Measurements from ENCODE around the gene BAIAP2L1.
A peak's percentile ranks its signal among the peaks of the same experiment; 100 is the strongest.
"Not testable (repeated sequence)": the region's sequence is repeated elsewhere in the genome, so short reads cannot be mapped to it uniquely, and the experiment has no call there.

The BAIAP2L1 gene

GRCh38 chr7:98400542-98401340, at the start of gene BAIAP2L1:
Gene BAIAP2L1, minus strand, starts transcription at chr7:98401090. Its CDS starts 238 bp downstream, at chr7:98400852.
- peak; percentile 93 for DNase-seq

GRCh38 chr7:98448766-98449165, 47.9 kb upstream of the BAIAP2L1 start:
- no peak for DNase-seq

- DNase-seq, result not testable (repeated sequence)
Measured at GRCh38 chr7:98440992-98441391, 40.1 kb upstream of the BAIAP2L1 start.

- no peak for DNase-seq
Measured at GRCh38 chr7:98439484-98439883, 38.6 kb upstream of the BAIAP2L1 start.

- no peak for DNase-seq
Measured at GRCh38 chr7:98434087-98434486, 33.2 kb upstream of the BAIAP2L1 start.

- no peak for DNase-seq
Measured at GRCh38 chr7:98429799-98430198, 28.9 kb upstream of the BAIAP2L1 start.

- DNase-seq, result no peak
Measured at GRCh38 chr7:98423043-98423442, 22.2 kb upstream of the BAIAP2L1 start.

GRCh38 chr7:98420966-98421612, 20.2 kb upstream of the BAIAP2L1 start:
- peak; percentile 80 for DNase-seq

- DNase-seq, result not testable (repeated sequence)
Measured at GRCh38 chr7:98419988-98420387, 19.1 kb upstream of the BAIAP2L1 start.

- not testable (repeated sequence) for DNase-seq
Measured at GRCh38 chr7:98419316-98419691, 18.4 kb upstream of the BAIAP2L1 start.

GRCh38 chr7:98418636-98419315, 17.9 kb upstream of the BAIAP2L1 start:
- DNase-seq, result peak; percentile 53

GRCh38 chr7:98418271-98418635, 17.4 kb upstream of the BAIAP2L1 start:
- no peak for DNase-seq

GRCh38 chr7:98417604-98418270, 16.8 kb upstream of the BAIAP2L1 start:
- DNase-seq, result not testable (repeated sequence)

GRCh38 chr7:98414205-98414900, 13.5 kb upstream of the BAIAP2L1 start:
- DNase-seq, result no peak

GRCh38 chr7:98413655-98414054, 12.8 kb upstream of the BAIAP2L1 start:
- not testable (repeated sequence) for DNase-seq

GRCh38 chr7:98409843-98410242, 9.0 kb upstream of the BAIAP2L1 start:
- no peak for DNase-seq

GRCh38 chr7:98408146-98408545, 7.3 kb upstream of the BAIAP2L1 start:
- DNase-seq, result not testable (repeated sequence)

GRCh38 chr7:98406827-98407226, 5.9 kb upstream of the BAIAP2L1 start:
- DNase-seq, result no peak

GRCh38 chr7:98404840-98405239, 4.0 kb upstream of the BAIAP2L1 start:
- no peak for DNase-seq

- DNase-seq, result no peak
Measured at GRCh38 chr7:98399890-98400541, 874 bp downstream of the BAIAP2L1 start.

GRCh38 chr7:98399462-98399861, 1.4 kb downstream of the BAIAP2L1 start:
- no peak for DNase-seq

Data from stimulated activated CD8-positive, alpha-beta memory T cell treated with anti-CD3 and anti-CD28 coated beads, Interleukin-4, amount 100 ng/mL, for 48 hours (primary cell).